ENCODE results near the gene OPCML. TPM values are rescaled to one million over a fixed set of nuclear protein-coding genes. Genes with fewer than 3 reads are reported as not detected.

OPCML gene
- total and polyA plus RNA-seq, 2 donors (not counting 1 experiment from before 2014, with no cell fraction given): not detected

- ChIA-PET CTCF (no interaction called here), POLR2A (no interaction called here)
- Histone ChIP-seq H4K20me1 (ENCODE audit: control insufficient read depth, insufficient read depth, low read length, poor library complexity, severe bottlenecking) (no peaks in the 10 kb centered on the region), H3K4me2 (replicated peaks; ENCODE audit: low read depth, low read length, poor library complexity, severe bottlenecking) (no peak overlapping the region), H3K79me2 (ENCODE audit: control insufficient read depth, insufficient read depth, low read length) (no peaks in the 10 kb centered on the region), H3K36me3 (replicated peaks in 1 of 2; ENCODE audit: control extremely low read depth in 1 of 2, control insufficient read depth in 1 of 2, extremely low read depth in 1 of 2, insufficient read depth in 2 of 2, low read length in 1 of 2) (no peaks in the 10 kb centered on the region), H3K4me1 (ENCODE audit: control insufficient read depth in 2 of 2, insufficient read depth in 2 of 2, low read length in 2 of 2) (no peaks in the 10 kb centered on the region), H3K9ac (ENCODE audit: low read length) (no peak overlapping the region), H3K4me3 (ENCODE audit: control extremely low read depth in 1 of 5, extremely low read depth in 1 of 5, insufficient read depth in 1 of 5, low read depth in 2 of 5, low read length in 4 of 5) (no peak overlapping the region), H3K27me3 (replicated peaks in 1 of 4; ENCODE audit: control extremely low read depth in 1 of 4, control insufficient read depth in 3 of 4, insufficient read depth in 4 of 4, low read length in 3 of 4) (no peaks in the 10 kb centered on the region), H2AFZ (ENCODE audit: insufficient read depth, low read depth, low read length, poor library complexity, severe bottlenecking) (no peak overlapping the region), H3K9me3 (ENCODE audit: control extremely low read depth in 1 of 3, control insufficient read depth in 2 of 3, insufficient read depth in 1 of 3, low read length in 2 of 3) (peaks cover 0 to 9% (median 0%) of the 10 kb centered on the region in 3 donors), H3K27ac (ENCODE audit: low read length in 2 of 2) (no peak overlapping the region)
- 60% methylated on average over 10 of the region's 11 CpGs for WGBS (ENCODE audit: insufficient coverage)
- Mint-ChIP-seq H3K9me3 (ENCODE audit: insufficient read depth) (no peaks in the 10 kb centered on the region), H3K27ac (no peak overlapping the region), H3K4me1 (no peaks in the 10 kb centered on the region), H3K4me3 (no peak overlapping the region), H3K27me3 (no peaks in the 10 kb centered on the region)
- intact Hi-C loops (cut with micrococcal nuclease): no loop called here
- DNase-seq (no peak), ATAC-seq (ENCODE audit: low read depth) (no peak)
- no peak for TF ChIP-seq EZH2 (IDR thresholded peaks at IDR 0.05; ENCODE audit: borderline replicate concordance, insufficient read depth, low read depth, low read length, poor library complexity, severe bottlenecking)
- no peak for TF ChIP-seq CTCF (IDR thresholded peaks at IDR 0.05)
Observed at GRCh38 chr11:133476570-133477250, 55.6 kb downstream of the OPCML start.

DNA sequence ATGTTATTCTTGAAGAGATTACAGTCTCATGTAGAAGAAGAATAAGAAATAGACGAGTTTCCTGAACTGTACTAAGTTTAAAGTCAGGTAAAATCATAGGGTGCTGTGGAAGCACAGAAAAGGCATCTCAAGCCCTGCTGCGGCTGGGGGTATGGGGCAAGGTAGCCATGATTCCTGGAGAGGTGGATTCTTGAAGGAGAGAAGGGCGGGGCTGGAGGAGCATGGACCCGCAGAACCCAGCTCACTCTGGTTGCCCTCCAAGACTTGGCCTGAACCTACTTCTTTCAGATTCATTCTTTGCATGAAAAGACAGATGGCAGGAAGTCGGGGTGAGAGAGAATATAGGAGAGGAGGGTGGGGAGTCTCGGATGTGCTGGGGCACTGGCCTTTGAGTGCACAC is 57.8 kb downstream of the OPCML start:
- H3K27me3 Mint-ChIP-seq: no peaks in the 10 kb centered on the region
- Histone ChIP-seq H3K27me3 (replicated peaks in 1 of 4; ENCODE audit: control extremely low read depth in 1 of 4, control insufficient read depth in 3 of 4, insufficient read depth in 4 of 4, low read length in 3 of 4) (no peaks in the 10 kb centered on the region), H3K36me3 (replicated peaks in 1 of 2; ENCODE audit: control extremely low read depth in 1 of 2, control insufficient read depth in 1 of 2, extremely low read depth in 1 of 2, insufficient read depth in 2 of 2, low read length in 1 of 2) (no peaks in the 10 kb centered on the region), H3K27ac (ENCODE audit: low read length in 2 of 2) (no peak overlapping the region), H3K4me2 (replicated peaks; ENCODE audit: low read depth, low read length, poor library complexity, severe bottlenecking) (no peak overlapping the region), H4K20me1 (ENCODE audit: control insufficient read depth, insufficient read depth, low read length, poor library complexity, severe bottlenecking) (no peaks in the 10 kb centered on the region), H3K4me1 (ENCODE audit: control insufficient read depth in 2 of 2, insufficient read depth in 2 of 2, low read length in 2 of 2) (no peaks in the 10 kb centered on the region), H3K9me3 (ENCODE audit: control extremely low read depth in 1 of 3, control insufficient read depth in 2 of 3, insufficient read depth in 1 of 3, low read length in 2 of 3) (peaks cover 0 to 6% (median 0%) of the 10 kb centered on the region in 3 donors), H3K4me3 (ENCODE audit: control extremely low read depth in 1 of 5, extremely low read depth in 1 of 5, insufficient read depth in 1 of 5, low read depth in 2 of 5, low read length in 4 of 5) (no peak overlapping the region), H2AFZ (ENCODE audit: insufficient read depth, low read depth, low read length, poor library complexity, severe bottlenecking) (no peak overlapping the region), H3K79me2 (ENCODE audit: control insufficient read depth, insufficient read depth, low read length) (no peaks in the 10 kb centered on the region), H3K9ac (ENCODE audit: low read length) (no peak overlapping the region)
- H3K9me3 Mint-ChIP-seq (ENCODE audit: insufficient read depth): no peaks in the 10 kb centered on the region
- POLR2A ChIA-PET: no interaction called here
- no peak for DNase-seq
- CTCF ChIA-PET: no interaction called here
- ATAC-seq (ENCODE audit: low read depth): no peak
- TF ChIP-seq CTCF (IDR thresholded peaks at IDR 0.05) (no peak), EZH2 (IDR thresholded peaks at IDR 0.05; ENCODE audit: borderline replicate concordance, insufficient read depth, low read depth, low read length, poor library complexity, severe bottlenecking) (no peak)
- H3K4me1 Mint-ChIP-seq: no peaks in the 10 kb centered on the region
- no peak overlapping the region for H3K4me3 Mint-ChIP-seq
- intact Hi-C loops (cut with micrococcal nuclease): no loop called here
- 76% methylated on average over 5 of the region's 6 CpGs for WGBS (ENCODE audit: insufficient coverage)
- H3K27ac Mint-ChIP-seq: no peak overlapping the region
